ENCODE measurements around the gene BRSK2. TPM values are rescaled to one million over a fixed set of nuclear protein-coding genes. Genes with fewer than 3 reads are reported as not detected.

BRSK2 gene
- total and polyA plus RNA-seq, 2 of the 4 experiments (the other 2 are of a cell fraction), result 0.18 to 0.62 TPM

- H2AK9ac ChIP-seq (replicated peaks; ENCODE audit: low read depth, low read length, poor library complexity), result no peak overlapping the region
- no peak overlapping the region for H2BK120ac ChIP-seq (ENCODE audit: low read depth, low read length)
- no TSS peak for BruUV-seq (replicated peaks)
- H3K36me3 ChIP-seq (ENCODE audit: control insufficient read depth, insufficient read depth, low read length), result no peaks in the 10 kb centered on the region
- H3K14ac ChIP-seq (replicated peaks; ENCODE audit: low read depth, low read length), result no peak overlapping the region
- no peak overlapping the region for H2AFZ ChIP-seq (replicated peaks; ENCODE audit: low read length, poor library complexity)
- H2BK15ac ChIP-seq (ENCODE audit: low read depth, low read length), result no peak overlapping the region
- H3K18ac ChIP-seq (ENCODE audit: low read depth, low read length), result no peak overlapping the region
- no peaks in the 10 kb centered on the region for H3K9me1 ChIP-seq (ENCODE audit: insufficient read depth, low read length)
- no peak overlapping the region for H2BK20ac ChIP-seq (ENCODE audit: low read depth, low read length)
- no peak for DNase-seq
- dilution Hi-C loops (cut with HindIII; ENCODE audit: low sequenced_read_pairs, unreplicated experiment), result no loop called here
- H3K4me3 ChIP-seq (ENCODE audit: insufficient read depth, low read depth, low read length), result no peak overlapping the region
- H4K20me1 ChIP-seq (ENCODE audit: insufficient read depth, low read length), result no peaks in the 10 kb centered on the region
- CTCF ChIA-PET, result no interaction called here
- H3K27ac ChIP-seq (ENCODE audit: insufficient read depth, low read length), result no peak overlapping the region
- ATAC-seq (ENCODE audit: low read depth), result no peak
- in situ Hi-C loops (cut with MboI; ENCODE audit: low sequenced_read_pairs), result no loop called here
- 87% methylated on average over 3 of the region's 12 CpGs; no CpG with 5 or more reads in 1 of the 2 experiments for WGBS, 2 experiments (ENCODE audit: extremely low coverage in 2 of 2, insufficient read length in 1 of 2)
- no peak overlapping the region for H4K5ac ChIP-seq (ENCODE audit: low read depth, low read length)
- no peak overlapping the region for H3K23ac ChIP-seq (ENCODE audit: low read depth, low read length)
- no peaks in the 10 kb centered on the region for H3K9me3 ChIP-seq (ENCODE audit: control insufficient read depth, insufficient read depth, low read length)
- no peak overlapping the region for H4K8ac ChIP-seq (ENCODE audit: low read depth in 2 of 2, low read length in 2 of 2)
- no peak overlapping the region for H3K4ac ChIP-seq (ENCODE audit: low read depth, low read length)
- no peak overlapping the region for H4K91ac ChIP-seq (ENCODE audit: insufficient read depth, low read depth, low read length)
- H3K4me2 ChIP-seq (ENCODE audit: low read depth, low read length), result no peak overlapping the region
- H2BK5ac ChIP-seq (ENCODE audit: low read depth, low read length, poor library complexity, severe bottlenecking), result no peak overlapping the region
- peaks cover 8% of the 10 kb centered on the region for H3K27me3 ChIP-seq (ENCODE audit: control insufficient read depth, insufficient read depth, low read length)
- H3K56ac ChIP-seq (ENCODE audit: extremely low read depth, insufficient read depth, low read length), result no peak overlapping the region
- intact Hi-C loops (cut with micrococcal nuclease), result no loop called here
- POLR2A ChIA-PET (ENCODE audit: unreplicated experiment), result no interaction called here
- no peak for TF ChIP-seq BHLHE40 (IDR thresholded peaks at IDR 0.05; ENCODE audit: low read depth, low read length)
- TF ChIP-seq, protein P1, sequence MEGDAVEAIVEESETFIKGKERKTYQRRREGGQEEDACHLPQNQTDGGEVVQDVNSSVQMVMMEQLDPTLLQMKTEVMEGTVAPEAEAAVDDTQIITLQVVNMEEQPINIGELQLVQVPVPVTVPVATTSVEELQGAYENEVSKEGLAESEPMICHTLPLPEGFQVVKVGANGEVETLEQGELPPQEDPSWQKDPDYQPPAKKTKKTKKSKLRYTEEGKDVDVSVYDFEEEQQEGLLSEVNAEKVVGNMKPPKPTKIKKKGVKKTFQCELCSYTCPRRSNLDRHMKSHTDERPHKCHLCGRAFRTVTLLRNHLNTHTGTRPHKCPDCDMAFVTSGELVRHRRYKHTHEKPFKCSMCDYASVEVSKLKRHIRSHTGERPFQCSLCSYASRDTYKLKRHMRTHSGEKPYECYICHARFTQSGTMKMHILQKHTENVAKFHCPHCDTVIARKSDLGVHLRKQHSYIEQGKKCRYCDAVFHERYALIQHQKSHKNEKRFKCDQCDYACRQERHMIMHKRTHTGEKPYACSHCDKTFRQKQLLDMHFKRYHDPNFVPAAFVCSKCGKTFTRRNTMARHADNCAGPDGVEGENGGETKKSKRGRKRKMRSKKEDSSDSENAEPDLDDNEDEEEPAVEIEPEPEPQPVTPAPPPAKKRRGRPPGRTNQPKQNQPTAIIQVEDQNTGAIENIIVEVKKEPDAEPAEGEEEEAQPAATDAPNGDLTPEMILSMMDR (conservative IDR thresholded peaks at IDR 0.05; ENCODE audit: low read depth, low read length), result no peak
- no peak for TF ChIP-seq RFX5 (IDR thresholded peaks at IDR 0.05; ENCODE audit: low read depth, low read length)
- TF ChIP-seq RCOR1 (IDR thresholded peaks at IDR 0.05; ENCODE audit: insufficient replicate concordance, low read length), result no peak
- TF ChIP-seq ELK1 (IDR thresholded peaks at IDR 0.05; ENCODE audit: borderline replicate concordance, low read depth, low read length), result no peak
- H3K9ac ChIP-seq (ENCODE audit: low read depth, low read length), result no peak overlapping the region
- H2AK5ac ChIP-seq (ENCODE audit: low read depth, low read length), result no peak overlapping the region
- no peaks in the 10 kb centered on the region for H3K79me1 ChIP-seq (ENCODE audit: low read depth in 1 of 2, low read length in 2 of 2)
- peaks cover 1% of the 10 kb centered on the region; the same call in 1 of the 2 replicates for H3K4me1 ChIP-seq (ENCODE audit: control insufficient read depth, insufficient read depth, low read length)
These were observed 50.8 kb downstream of the BRSK2 start for GRCh38 chr11:1440496-1440895.

Data from IMR-90 (cell line).